ENCODE data around the gene ZNF689. TPM values are rescaled to one million over a fixed set of nuclear protein-coding genes. Genes with fewer than 3 reads are reported as not detected.
A peak's percentile ranks its signal among the peaks of the same experiment; 100 is the strongest.

ZNF689 gene
- total and polyA plus RNA-seq, 8 donors, result 2.9 to 6.1 (median 4.8) TPM

- H3K4me3 ChIP-seq, result peak overlapping the region in 1 of 4 donors; percentile 64
- peaks cover 0 to 26% (median 9%) of the 10 kb centered on the region in 3 donors for H3K36me3 ChIP-seq
- TF ChIP-seq CTCF (IDR thresholded peaks at IDR 0.05), result no peak
- 91 to 93% methylated on average over 18 of the region's 18 CpGs for WGBS, 2 donors
- intact Hi-C loops (cut with DNase I), result no loop called here
- H3K4me1 ChIP-seq, result peaks cover 14 to 19% (median 18%) of the 10 kb centered on the region in 3 donors
- FAIRE-seq, result no peak
- no peaks in the 10 kb centered on the region for H3K27me3 ChIP-seq
- H3K9me3 ChIP-seq, result no peaks in the 10 kb centered on the region
- peak in 3 of 6 donors; percentile 30 to 68 (median 34) for DNase-seq
- no peak overlapping the region for H3K27ac ChIP-seq
- ATAC-seq, result no peak
Measured at GRCh38 chr16:30652718-30653117, 42.5 kb upstream of the ZNF689 start.

GRCh38 chr16:30652005-30652296 is 41.8 kb upstream of the ZNF689 start:
- H3K4me3 ChIP-seq, result peak overlapping the region; percentile 64 to 96 (median 84)
- no peaks in the 10 kb centered on the region for H3K9me3 ChIP-seq
- H3K36me3 ChIP-seq, result peaks cover 0 to 26% (median 9%) of the 10 kb centered on the region in 3 donors
- ATAC-seq (no peak), FAIRE-seq (no peak), DNase-seq (no peak)
- TF ChIP-seq CTCF (IDR thresholded peaks at IDR 0.05), result no peak
- H3K4me1 ChIP-seq, result peaks cover 9 to 13% (median 13%) of the 10 kb centered on the region in 3 donors
- WGBS, 2 donors, result 8 to 11% methylated on average over 2 of the region's 2 CpGs
- H3K27me3 ChIP-seq, result no peaks in the 10 kb centered on the region
- intact Hi-C loops (cut with DNase I), result no loop called here
- peak overlapping the region; percentile 88 to 94 (median 91) for H3K27ac ChIP-seq

- DNase-seq (peak; percentile 65 to 90 (median 78)), FAIRE-seq (no peak), ATAC-seq (peak; percentile 73 to 83 (median 78))
- intact Hi-C loops (cut with DNase I), result no loop called here
- H3K4me1 ChIP-seq, result peaks cover 6 to 10% (median 9%) of the 10 kb centered on the region in 3 donors
- H3K36me3 ChIP-seq, result peaks cover 0 to 26% (median 9%) of the 10 kb centered on the region in 3 donors
- peak overlapping the region; percentile 88 to 94 (median 91) for H3K27ac ChIP-seq
- 0 to 1% methylated on average over 49 to 71 of the region's 71 CpGs for WGBS, 2 donors
- peak; percentile 29 to 60 (median 42) for TF ChIP-seq CTCF (IDR thresholded peaks at IDR 0.05)
- peak overlapping the region; percentile 64 to 96 (median 84) for H3K4me3 ChIP-seq
- no peaks in the 10 kb centered on the region for H3K9me3 ChIP-seq
- no peaks in the 10 kb centered on the region for H3K27me3 ChIP-seq
Measured at GRCh38 chr16:30651124-30652004, 41.2 kb upstream of the ZNF689 start.

GRCh38 chr16:30650369-30651123 is 40.4 kb upstream of the ZNF689 start, which contains the start of gene PRR14:
Gene PRR14 (plus strand): TSS chr16:30650960. CDS start chr16:30651646, 686 bp downstream.
- FAIRE-seq (peak; percentile 98), ATAC-seq (peak; percentile 86 to 93 (median 89)), DNase-seq (peak; percentile 96 to 100 (median 99))
- peaks cover 0 to 18% (median 9%) of the 10 kb centered on the region in 3 donors for H3K36me3 ChIP-seq
- peak within 1 kb of the TSS; percentile 88 to 94 (median 91) for H3K27ac ChIP-seq
- intact Hi-C loops (cut with DNase I), result no loop called here
- 1% methylated on average over 53 of the region's 53 CpGs for WGBS, 2 donors
- TF ChIP-seq CTCF (IDR thresholded peaks at IDR 0.05), result peak in 3 of 4 donors; percentile 8 to 43 (median 26)
- H3K9me3 ChIP-seq, result no peaks in the 10 kb centered on the region
- H3K4me1 ChIP-seq, result peaks cover 6 to 10% (median 9%) of the 10 kb centered on the region in 3 donors
- peak within 1 kb of the TSS; percentile 64 to 96 (median 84) for H3K4me3 ChIP-seq
- no peaks in the 10 kb centered on the region for H3K27me3 ChIP-seq
